HG02973 (cell line): ENCODE measurements around the gene NR5A1.

ENCODE experiments used
- ATAC-seq: cut with Tn5 transposase; IDR thresholded peaks from one replicate; pipeline ENCODE4 v1.9.1; 2021; ENCODE audit warnings: moderate library complexity; ENCODE audit not compliant: unreplicated experiment

Gene NR5A1

DNA sequence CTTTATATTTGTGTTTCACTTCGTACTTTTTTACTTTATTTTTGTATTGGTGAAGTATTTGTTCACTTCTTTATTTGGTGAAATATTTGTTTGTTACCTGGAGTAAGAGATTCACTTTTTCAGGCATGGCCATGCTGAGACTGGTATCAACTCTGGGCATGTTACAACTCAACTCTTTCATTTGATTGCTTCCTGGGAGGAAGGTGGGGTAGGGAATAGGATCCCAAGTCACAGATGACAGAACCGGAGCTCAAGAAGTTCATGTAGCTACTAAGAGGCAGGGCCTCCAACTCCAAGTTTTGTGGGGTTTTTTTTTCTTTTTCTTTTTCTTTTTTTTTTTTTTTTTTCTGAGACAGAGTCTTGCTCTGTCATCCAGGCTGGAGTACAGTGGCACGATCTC is 63.0 kb downstream of the NR5A1 start:
- no peak for ATAC-seq

DNA sequence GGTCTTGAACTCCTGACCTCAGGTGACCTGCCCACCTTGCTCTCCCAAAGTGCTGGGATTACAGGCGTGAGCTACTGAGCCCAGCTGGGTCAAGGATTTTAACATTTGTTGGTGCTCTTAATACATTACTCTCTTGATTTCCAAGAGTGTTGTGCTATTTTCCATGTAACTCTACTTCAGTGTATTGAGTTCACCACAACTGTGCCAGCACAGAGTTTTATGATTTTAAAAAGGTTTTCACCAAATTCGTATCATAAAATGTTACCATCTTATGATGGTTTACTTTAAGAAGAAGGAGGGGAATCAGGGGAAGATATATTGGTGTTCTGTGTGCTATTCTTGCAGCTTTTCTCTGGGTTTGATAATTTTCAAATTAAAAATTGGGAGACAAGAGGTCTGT is 63.6 kb downstream of the NR5A1 start:
- no peak for ATAC-seq

GRCh38 chr9:124442826-124443225 is 64.4 kb downstream of the NR5A1 start:
- no peak for ATAC-seq

- ATAC-seq, result no peak
Observed at GRCh38 chr9:124442379-124442778, 64.8 kb downstream of the NR5A1 start.

GRCh38 chr9:124441291-124441690 is 65.9 kb downstream of the NR5A1 start:
- ATAC-seq, result no peak

DNA sequence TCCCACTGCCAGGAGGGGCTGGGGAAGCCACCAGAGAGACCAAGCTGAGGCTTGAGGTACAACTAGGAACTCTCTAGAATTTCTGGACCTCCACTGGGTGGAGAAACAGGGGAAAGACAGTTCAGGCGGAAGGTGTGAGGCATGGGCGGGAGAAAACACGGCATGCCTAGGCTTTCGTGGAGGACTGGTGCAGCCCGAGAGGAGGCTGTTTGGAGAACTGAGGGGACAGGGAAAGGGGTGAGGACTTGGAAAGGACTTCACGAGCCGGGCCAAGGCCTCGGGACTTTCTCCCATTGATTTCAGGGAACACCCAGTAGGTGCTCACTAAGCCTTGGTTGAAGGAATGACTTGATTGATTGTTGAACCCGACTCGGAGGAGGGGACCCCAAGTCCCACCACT is 66.4 kb downstream of the NR5A1 start:
- ATAC-seq, result no peak

DNA sequence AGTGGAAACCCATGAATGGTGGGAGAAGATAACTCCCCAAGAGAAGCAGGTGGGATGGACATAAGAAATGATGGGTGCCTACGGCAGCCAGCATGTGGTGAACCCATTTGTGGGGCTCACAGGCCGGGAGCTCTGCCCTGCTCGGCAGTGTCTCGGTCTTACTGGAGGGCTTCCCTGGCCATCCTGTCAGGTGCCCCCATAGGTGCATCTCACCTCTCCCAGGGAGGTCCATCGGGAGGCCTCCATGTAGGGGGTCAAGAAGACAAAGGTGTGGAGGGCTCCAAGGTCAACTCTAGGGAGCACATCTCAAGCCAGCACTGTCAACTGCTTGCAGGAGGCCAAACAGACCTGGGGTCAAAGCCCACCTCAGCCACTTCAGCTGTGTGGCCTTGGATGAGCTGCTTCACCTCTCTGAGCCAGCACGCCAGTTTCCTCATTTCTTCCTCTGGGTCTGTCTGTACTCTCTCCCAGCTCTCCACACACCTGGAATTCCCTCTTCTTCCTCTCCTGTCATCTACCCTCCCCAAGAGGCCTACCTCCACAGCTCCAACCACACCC is 67.4 kb downstream of the NR5A1 start:
- no peak for ATAC-seq

GRCh38 chr9:124439086-124439485 is 68.1 kb downstream of the NR5A1 start:
- no peak for ATAC-seq

DNA sequence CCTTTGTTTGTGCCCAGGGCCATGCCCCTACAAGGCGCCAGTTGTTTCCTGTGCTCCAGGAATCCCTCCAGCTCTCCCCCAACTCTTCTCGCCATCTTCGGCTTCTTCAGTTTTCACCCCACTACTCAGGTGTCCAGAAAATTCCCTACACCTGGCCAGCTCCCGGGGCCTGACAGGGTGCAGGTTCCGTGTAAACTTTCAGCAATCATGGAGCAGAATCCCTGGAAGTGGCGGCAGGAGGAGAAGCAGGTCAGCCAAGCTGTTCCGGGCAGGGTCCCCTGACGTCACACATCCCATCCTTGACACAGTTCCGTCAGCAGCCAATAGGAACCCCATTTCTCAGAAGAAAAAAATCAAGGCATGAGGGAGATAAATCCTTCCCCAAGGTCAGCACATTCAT is 69.1 kb downstream of the NR5A1 start:
- no peak for ATAC-seq

DNA sequence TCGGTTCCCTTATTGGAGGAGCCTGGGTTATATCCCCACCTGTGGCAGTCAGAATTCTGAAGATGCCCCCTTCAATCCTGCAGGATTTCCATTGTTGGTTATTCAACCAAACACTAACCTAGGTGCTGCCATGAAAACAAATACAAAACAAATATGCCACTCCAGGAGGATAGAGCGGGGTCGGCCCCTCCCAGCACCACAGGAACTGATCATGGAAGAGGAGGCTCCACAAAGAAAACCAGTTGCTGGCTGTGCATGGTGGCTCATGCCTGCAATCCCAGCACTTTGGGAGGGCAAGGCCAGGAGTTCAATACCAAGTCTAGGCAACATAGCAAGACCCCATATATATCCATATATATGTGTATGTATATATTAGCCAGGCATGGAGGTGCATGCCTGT is 70.1 kb downstream of the NR5A1 start:
- no peak for ATAC-seq

GRCh38 chr9:124436320-124436719 is 70.9 kb downstream of the NR5A1 start:
- no peak for ATAC-seq
